ENCODE results near the gene ATP6V1D.

- TF ChIP-seq YY1 (IDR thresholded peaks at IDR 0.05; ENCODE audit: insufficient read depth, insufficient read length) (no peak), ZNF274 (IDR thresholded peaks at IDR 0.05; ENCODE audit: low read depth, low read length) (no peak)
These were observed 5.9 kb upstream of the ATP6V1D start for GRCh38 chr14:67365476-67365875.

All from NT2/D1 (cell line).